SJSA1 (cell line): ENCODE data around the gene ZNF628. TPM values are rescaled to one million over a fixed set of nuclear protein-coding genes. Genes with fewer than 3 reads are reported as not detected.

Source experiments
- DNase-seq, 2 experiments: peaks; one replicate each; pipeline ENCODE4 v3.0.0-alpha.2; 2015 to 2020; ENCODE audit warnings: low spot score in 2 of 2, low read depth in 1 of 2
- H3K27ac ChIP-seq: fragments of 250-450 bp; sonication (Bioruptor Pico); 2 replicates; pipeline ENCODE4 v1.5.1; 2020; ENCODE audit warnings: mild to moderate bottlenecking, moderate library complexity
- H3K27me3 ChIP-seq: fragments of 250-450 bp; sonication (Bioruptor Pico); replicated peaks from 2 replicates; pipeline ENCODE4 v1.5.1; 2020; ENCODE audit warnings: mild to moderate bottlenecking, moderate library complexity
- H3K36me3 ChIP-seq: fragments of 250-450 bp; sonication (Bioruptor Pico); 2 replicates; pipeline ENCODE4 v1.5.1; 2020; ENCODE audit warnings: mild to moderate bottlenecking
- H3K4me1 ChIP-seq: fragments of 250-450 bp; sonication (Bioruptor Pico); replicated peaks from 2 replicates; pipeline ENCODE4 v1.6.1; 2021; ENCODE audit warnings: mild to moderate bottlenecking
- H3K4me3 ChIP-seq: fragments of 250-450 bp; sonication (Bioruptor Pico); 2 replicates; pipeline ENCODE4 v1.5.1; 2020; ENCODE audit warnings: mild to moderate bottlenecking
- H3K9me3 ChIP-seq: fragments of 250-450 bp; sonication (Bioruptor Pico); replicated peaks from 2 replicates; pipeline ENCODE4 v1.5.1; 2020; ENCODE audit warnings: mild to moderate bottlenecking
- total RNA-seq: library from RNA; depleted of rRNA; stranded (reverse); fragments of >200 nt; shearing (Covaris generic); gene quantifications from 2 replicates; pipeline ENCODE4 v1.2.3, GENCODE V29; 2014

ZNF628 gene
- total RNA-seq, 1 experiment from 2014 or later, result 4.1 TPM

DNA sequence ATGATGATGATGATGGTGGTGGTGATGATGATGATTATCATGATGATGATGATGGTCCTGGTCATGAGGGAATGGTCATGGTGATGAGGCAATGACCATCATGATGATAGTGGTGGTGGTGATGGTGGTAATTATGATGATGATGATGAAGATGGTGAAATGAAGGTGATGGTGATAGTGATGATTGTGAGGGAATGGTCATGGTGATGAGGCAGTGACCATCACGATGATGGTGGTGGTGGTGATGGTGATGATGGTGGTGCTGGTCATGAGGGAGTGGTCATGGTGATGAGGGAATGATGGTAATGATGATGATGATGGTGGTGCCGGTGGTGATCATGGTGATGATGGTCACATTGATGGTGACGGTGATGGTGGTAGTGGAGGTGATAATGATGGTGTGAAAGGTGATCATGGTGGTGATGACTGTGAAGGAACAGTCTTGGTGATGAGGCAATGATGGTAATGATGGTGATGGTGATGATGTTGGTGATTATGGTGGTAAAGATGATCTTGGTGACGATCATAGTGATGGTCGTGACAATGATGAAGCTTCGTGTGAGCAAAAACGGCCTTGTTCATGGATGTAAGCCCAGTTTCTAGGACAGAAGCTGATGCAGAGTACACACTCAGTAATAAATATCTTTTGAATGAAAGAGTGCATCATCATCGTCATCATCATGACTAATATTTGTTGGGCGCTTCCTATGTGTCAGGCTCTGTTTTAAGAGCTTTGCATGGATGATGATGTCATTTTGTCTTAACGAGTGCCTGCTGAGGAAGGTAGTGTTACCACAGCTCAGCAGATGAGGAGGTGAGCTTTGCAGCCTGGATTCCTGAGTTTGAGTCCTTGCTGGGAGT, 43.3 kb downstream of the ZNF628 start:
- Histone ChIP-seq H3K4me1 (peaks cover 5% of the 10 kb centered on the region), H3K9me3 (no peaks in the 10 kb centered on the region), H3K4me3 (no peak overlapping the region), H3K27ac (no peak overlapping the region), H3K36me3 (no peaks in the 10 kb centered on the region), H3K27me3 (0 out of 2 replicates have a peak, but pooled peaks cover 3% of the 10 kb centered on the region)
- no peak for DNase-seq

DNA sequence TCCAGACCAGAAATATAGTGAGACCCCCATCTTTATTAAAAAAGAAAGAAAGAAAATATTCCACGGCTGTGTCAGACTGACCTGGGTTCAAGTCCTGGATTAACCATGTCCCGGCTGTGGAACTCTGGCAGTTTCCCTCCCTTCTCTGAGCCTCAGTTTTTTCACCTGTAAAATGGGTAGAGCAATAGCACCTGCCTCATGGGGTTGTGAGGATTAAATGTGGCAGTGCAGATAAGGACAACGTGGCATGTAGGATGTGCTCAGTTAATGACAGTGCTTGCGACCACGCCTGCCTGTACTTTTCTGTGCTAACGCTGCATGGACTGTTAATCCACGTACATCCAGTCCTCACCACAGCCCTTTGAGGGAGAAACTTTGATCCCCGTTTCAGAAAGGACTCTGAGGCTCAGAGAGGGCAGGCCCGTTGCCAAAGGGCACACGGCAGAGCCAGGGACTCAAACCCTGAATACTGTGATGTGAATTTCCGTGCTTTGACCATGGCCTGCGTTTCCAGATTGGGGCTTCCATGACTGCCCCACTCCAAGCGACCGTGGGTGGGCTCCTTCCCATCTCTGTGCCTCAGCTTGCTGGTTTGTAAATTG, 44.4 kb downstream of the ZNF628 start:
- Histone ChIP-seq H3K4me1 (peaks cover 5% of the 10 kb centered on the region), H3K27me3 (0 out of 2 replicates have a peak, but pooled peaks cover 3% of the 10 kb centered on the region), H3K36me3 (no peaks in the 10 kb centered on the region), H3K9me3 (no peaks in the 10 kb centered on the region), H3K27ac (no peak overlapping the region), H3K4me3 (no peak overlapping the region)
- no peak for DNase-seq

DNA sequence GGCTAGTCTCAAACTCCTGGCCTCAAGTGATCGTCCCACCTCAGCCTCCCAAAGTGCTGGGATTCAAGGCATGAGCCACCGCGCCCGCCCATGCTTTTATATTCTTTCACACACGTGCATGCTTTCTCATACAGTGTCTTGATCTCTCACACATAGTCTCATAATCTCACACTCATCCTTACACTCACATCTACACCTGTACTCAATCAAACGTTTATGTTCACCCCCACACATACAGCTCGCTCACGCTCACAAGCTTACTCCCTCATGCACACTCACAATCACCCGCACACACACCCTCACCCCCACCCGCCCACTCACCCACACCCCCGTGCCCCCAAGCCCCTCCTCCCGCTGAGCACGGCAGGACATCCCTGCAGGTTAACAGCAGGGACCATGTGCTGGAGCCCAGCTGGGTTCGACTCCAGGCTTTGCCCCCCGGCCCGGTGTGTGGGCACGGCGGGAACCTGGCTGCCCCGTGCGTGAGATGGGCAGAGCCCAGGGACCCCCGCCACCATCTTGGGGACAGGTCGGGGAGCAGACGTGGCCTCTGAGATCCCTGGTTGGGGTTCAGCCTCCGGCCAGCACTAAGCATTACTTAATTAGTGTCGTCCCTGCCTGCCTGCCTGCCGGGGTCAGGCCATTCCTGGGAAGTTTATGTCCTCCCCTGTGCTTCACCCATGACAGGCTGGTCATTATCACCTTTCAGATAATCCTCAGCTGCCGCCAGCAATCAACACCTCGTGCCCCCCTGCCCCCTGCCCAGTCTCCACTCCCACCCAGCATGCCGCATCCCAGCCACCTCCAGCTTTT, 49.1 kb downstream of the ZNF628 start:
- Histone ChIP-seq H3K27ac (no peak overlapping the region), H3K4me1 (0 out of 2 replicates have a peak, but pooled peaks cover 4% of the 10 kb centered on the region), H3K9me3 (no peaks in the 10 kb centered on the region; the same call in 1 of the 2 replicates), H3K36me3 (no peaks in the 10 kb centered on the region), H3K27me3 (0 out of 2 replicates have a peak, but pooled peaks cover 3% of the 10 kb centered on the region), H3K4me3 (no peak overlapping the region)
- no peak for DNase-seq

DNA sequence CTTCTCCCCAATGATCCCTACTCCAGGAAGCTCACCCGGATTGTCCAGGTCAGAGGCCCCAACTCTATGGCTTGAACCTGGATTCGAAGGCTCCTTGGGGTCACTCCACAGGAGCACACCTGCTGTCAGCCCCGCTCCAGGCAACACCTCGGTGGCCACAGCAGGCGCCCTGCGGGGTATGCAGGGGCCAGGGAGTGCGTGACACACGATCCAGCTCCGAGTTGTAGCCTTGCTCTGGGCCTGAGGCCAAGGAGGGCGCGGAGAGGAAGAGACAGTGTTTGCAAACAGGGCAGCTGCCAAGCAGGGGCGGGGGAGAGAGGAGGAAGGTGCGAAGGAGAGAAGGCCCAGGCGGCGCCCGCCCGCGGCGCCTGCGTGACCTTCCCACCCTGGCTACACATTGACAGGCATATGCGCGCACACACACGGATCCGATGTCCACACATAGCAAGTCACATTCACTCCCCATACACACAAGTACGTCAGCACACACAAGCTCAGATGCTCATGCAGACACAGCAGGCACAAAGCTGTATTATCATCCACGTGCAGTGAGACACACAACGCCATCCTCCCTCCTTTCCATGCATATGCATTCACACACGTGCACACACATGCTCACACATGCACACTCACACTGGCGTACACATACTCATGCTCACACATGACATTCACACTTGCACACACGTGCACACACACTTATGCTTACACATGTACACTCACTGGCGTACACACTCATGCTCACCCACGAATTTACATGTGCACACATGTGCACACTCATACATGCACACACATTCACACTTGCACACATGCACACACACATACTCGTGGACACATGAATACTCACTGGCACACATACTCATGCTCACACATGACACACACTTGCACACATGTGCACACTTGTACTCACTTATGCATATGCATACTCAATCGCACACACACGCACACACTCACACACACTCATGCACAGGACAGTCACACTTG, 50.1 kb downstream of the ZNF628 start:
- H3K27me3 ChIP-seq, result 0 out of 2 replicates have a peak, but pooled peaks cover 3% of the 10 kb centered on the region
- H3K36me3 ChIP-seq, result no peaks in the 10 kb centered on the region
- DNase-seq, result no peak
- H3K27ac ChIP-seq, result no peak overlapping the region
- no peaks in the 10 kb centered on the region; the same call in 1 of the 2 replicates for H3K9me3 ChIP-seq
- 0 out of 2 replicates have a peak, but pooled peaks cover 4% of the 10 kb centered on the region for H3K4me1 ChIP-seq
- H3K4me3 ChIP-seq, result no peak overlapping the region

DNA sequence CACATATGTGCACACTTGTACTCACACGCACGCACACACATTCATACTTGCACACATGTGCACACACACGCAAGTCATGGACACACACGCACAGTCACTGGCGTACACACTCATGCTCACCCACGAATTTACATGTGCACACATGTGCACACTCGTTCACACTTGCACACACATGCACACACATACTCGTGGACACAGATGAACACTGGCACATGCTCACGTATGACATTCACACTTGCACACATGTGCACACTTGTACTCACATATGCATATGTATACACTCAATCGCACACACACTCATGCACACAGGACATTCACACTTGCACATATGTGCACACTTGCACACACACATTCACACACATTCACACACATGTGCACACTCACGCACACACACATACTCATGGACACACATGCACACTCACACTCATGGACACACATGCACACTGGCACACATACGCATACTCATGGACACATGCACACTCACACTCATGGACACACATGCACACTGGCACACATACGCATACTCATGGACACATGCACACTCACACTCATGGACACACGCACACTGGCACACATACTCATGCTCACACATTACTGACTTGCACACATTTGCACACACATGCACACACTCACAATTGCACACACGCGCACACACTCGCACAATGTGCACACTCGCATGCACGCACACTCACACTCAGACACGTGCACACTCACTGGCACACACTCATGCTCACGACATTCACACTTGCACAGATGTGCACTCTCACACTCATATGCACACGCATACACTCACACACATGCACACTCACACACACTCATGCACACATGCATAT, 51.0 kb downstream of the ZNF628 start:
- Histone ChIP-seq H3K27ac (no peak overlapping the region), H3K4me3 (no peak overlapping the region)
- DNase-seq, result no peak

DNA sequence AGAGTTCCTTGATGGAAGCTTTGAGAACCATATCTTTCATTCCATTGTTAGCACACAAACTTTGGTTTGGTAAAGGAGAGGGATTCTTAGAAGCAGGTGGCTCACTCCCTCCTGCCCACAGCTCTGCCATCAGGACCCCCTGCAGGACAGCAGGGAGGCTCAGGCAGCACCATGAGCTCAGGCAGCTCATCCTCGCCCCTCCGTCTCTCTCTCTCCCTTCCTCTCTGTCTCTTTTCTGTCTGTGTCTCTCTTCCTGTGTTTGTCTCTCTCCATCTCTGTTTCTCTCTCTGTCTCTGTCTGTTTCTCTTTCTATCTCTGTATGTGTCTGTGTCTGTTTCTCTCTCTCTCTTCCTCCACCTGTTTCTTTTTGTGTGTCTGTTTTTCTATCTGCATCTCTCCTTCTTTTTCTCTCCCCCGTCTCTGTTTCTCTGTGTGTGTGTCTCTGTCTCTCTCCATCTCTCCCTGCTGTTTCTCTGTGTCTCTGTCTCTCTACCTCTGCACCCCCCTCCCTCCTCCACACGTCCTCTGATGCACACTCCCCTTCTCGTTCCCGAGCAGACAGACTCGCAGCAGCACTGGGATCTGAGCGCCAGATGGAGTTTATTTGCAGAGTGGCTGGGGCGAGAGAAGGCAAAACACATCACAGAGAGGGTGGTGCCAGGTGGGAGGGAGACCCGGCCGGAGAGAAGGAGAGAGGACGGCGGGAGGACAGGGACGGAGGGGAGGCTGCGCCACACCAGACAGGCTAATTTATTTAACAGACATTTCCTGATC, 51.8 kb downstream of the ZNF628 start:
- Histone ChIP-seq H3K4me3 (no peak overlapping the region), H3K36me3 (no peaks in the 10 kb centered on the region), H3K9me3 (no peaks in the 10 kb centered on the region; the same call in 1 of the 2 replicates), H3K27ac (no peak overlapping the region), H3K4me1 (0 out of 2 replicates have a peak, but pooled peaks cover 4% of the 10 kb centered on the region), H3K27me3 (0 out of 2 replicates have a peak, but pooled peaks cover 3% of the 10 kb centered on the region)
- no peak for DNase-seq

More for the DNA sequence above, 51.0 kb downstream of the ZNF628 start:
- 0 out of 2 replicates have a peak, but pooled peaks cover 3% of the 10 kb centered on the region for H3K27me3 ChIP-seq
- H3K4me1 ChIP-seq, result 0 out of 2 replicates have a peak, but pooled peaks cover 4% of the 10 kb centered on the region
- no peaks in the 10 kb centered on the region for H3K36me3 ChIP-seq
- H3K9me3 ChIP-seq, result no peaks in the 10 kb centered on the region; the same call in 1 of the 2 replicates

DNA sequence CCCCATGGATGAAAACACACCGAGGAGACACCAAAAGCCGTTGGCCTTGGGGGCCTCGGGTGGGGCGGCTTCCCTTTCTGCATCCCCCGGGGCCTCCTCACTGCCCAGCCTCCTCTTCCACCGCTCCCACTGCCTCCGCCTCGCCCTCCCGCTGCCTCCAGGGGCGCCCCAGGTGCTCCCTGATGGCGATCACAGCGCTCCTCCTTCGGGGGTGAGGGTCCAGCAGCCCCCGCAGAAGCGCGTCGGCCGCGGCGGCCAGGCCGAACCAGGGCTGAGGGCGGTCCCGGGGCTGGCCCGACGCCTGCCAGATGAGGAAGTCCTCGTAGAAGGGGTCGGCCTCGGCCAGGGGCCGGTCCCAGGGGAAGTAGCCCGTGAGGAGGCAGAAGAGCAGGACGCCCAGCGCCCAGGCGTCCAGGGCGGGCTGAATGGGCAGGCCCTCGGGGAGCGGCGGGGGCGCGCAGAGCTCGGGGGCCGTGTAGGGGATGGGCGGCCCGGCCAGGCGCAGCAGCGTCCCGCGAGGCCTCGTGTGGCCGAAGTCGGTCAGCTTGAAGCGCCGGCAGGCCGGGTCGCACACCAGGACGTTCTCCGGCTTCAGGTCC, 53.3 kb downstream of the ZNF628 start:
- no peak overlapping the region for H3K27ac ChIP-seq
- H3K36me3 ChIP-seq, result no peaks in the 10 kb centered on the region
- no peaks in the 10 kb centered on the region; the same call in 1 of the 2 replicates for H3K9me3 ChIP-seq
- H3K27me3 ChIP-seq, result no peaks in the 10 kb centered on the region
- H3K4me3 ChIP-seq, result no peak overlapping the region
- DNase-seq, result no peak
- 0 out of 2 replicates have a peak, but pooled peaks cover 4% of the 10 kb centered on the region for H3K4me1 ChIP-seq

DNA sequence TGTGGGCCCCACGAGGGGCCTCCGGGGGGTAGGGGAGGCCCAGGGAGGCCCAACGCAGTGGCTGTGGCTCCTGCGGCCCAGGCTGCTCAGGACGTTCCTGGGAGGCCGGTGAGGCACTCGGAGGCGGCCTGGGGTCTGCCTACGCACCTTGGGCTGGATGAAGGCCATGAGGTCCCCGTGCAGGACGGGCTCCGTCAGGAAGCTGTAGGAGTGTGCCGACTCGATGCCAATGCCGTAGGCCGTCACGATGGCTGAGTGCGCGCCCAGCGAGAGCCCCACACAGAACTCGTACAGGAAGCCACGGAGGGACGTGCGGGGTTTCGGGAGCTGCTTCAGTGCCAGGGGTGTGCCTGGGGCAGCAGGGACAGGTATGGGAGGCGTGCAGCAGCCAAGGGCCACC, 54.6 kb downstream of the ZNF628 start:
- Histone ChIP-seq H3K27ac (no peak overlapping the region), H3K4me1 (0 out of 2 replicates have a peak, but pooled peaks cover 4% of the 10 kb centered on the region), H3K9me3 (no peaks in the 10 kb centered on the region; the same call in 1 of the 2 replicates), H3K36me3 (no peaks in the 10 kb centered on the region), H3K4me3 (no peak overlapping the region), H3K27me3 (no peaks in the 10 kb centered on the region)
- no peak for DNase-seq
